MV-4-11 (cell line): ENCODE data around the gene NHLH1.
"Not testable (repeated sequence)": the region's sequence is repeated elsewhere in the genome, so short reads cannot be mapped to it uniquely, and the experiment has no call there.

Source experiments
- DNase-seq: peaks from one replicate; lab custom pipeline; 2025; lab: John Stamatoyannopoulos, UW

The NHLH1 gene

GRCh38 chr1:160377585-160378206 lies 10.8 kb downstream of the NHLH1 start:
- no peak for DNase-seq

- not testable (repeated sequence) for DNase-seq
Measured at GRCh38 chr1:160384812-160385211, 17.9 kb downstream of the NHLH1 start.

GRCh38 chr1:160388406-160388805 lies 21.5 kb downstream of the NHLH1 start:
- DNase-seq, result not testable (repeated sequence)

- DNase-seq, result no peak
Measured at GRCh38 chr1:160394673-160395072, 27.8 kb downstream of the NHLH1 start.

GRCh38 chr1:160397651-160398050 lies 30.8 kb downstream of the NHLH1 start:
- no peak for DNase-seq

- DNase-seq, result no peak
Measured at GRCh38 chr1:160398823-160399222, 32.0 kb downstream of the NHLH1 start.

- DNase-seq, result no peak
Measured at GRCh38 chr1:160399544-160400222, 32.8 kb downstream of the NHLH1 start.

- no peak for DNase-seq
Measured at GRCh38 chr1:160400223-160400645, 33.4 kb downstream of the NHLH1 start, which contains the start of gene VANGL2. Gene VANGL2, plus strand, starts transcription at chr1:160400564. Its CDS starts 15,274 bp downstream, at chr1:160415838.

GRCh38 chr1:160400646-160401486 lies 34.0 kb downstream of the NHLH1 start:
- DNase-seq, result no peak

- DNase-seq, result no peak
Measured at GRCh38 chr1:160401487-160401805, 34.6 kb downstream of the NHLH1 start.

- DNase-seq, result no peak
Measured at GRCh38 chr1:160402001-160402795, 35.3 kb downstream of the NHLH1 start.

GRCh38 chr1:160403244-160403643 lies 36.4 kb downstream of the NHLH1 start:
- no peak for DNase-seq

GRCh38 chr1:160404094-160404493 lies 37.2 kb downstream of the NHLH1 start:
- no peak for DNase-seq

GRCh38 chr1:160405331-160405877 lies 38.5 kb downstream of the NHLH1 start:
- DNase-seq, result no peak

GRCh38 chr1:160406131-160406968 lies 39.5 kb downstream of the NHLH1 start:
- no peak for DNase-seq

GRCh38 chr1:160407839-160408801 lies 41.2 kb downstream of the NHLH1 start:
- no peak for DNase-seq

- DNase-seq, result no peak
Measured at GRCh38 chr1:160408864-160409263, 42.0 kb downstream of the NHLH1 start.

GRCh38 chr1:160409486-160409885 lies 42.6 kb downstream of the NHLH1 start:
- no peak for DNase-seq

GRCh38 chr1:160410406-160411005 lies 43.6 kb downstream of the NHLH1 start:
- no peak for DNase-seq
